Measurements from ENCODE around the gene LRRC25. TPM values are rescaled to one million over a fixed set of nuclear protein-coding genes. Genes with fewer than 3 reads are reported as not detected.

The LRRC25 gene
- total and polyA plus RNA-seq, 10 of the 15 experiments (the other 5 are each of a cell fraction or from before 2014, with no cell fraction given), result 0.38 to 2.9 (median 1.2) TPM

GRCh38 chr19:18419195-18419698 is 21.8 kb upstream of the LRRC25 start, which contains the start of gene SSBP4 (continued):
- TF ChIP-seq SMAD5 (IDR thresholded peaks at IDR 0.05; ENCODE audit: low read depth) (no peak), NR2C1 (IDR thresholded peaks at IDR 0.05) (0 out of 2 replicates have a peak, but pooled peaks have one; percentile 20), PML (IDR thresholded peaks at IDR 0.05; ENCODE audit: low read length) (no peak), ZNF217 (IDR thresholded peaks at IDR 0.05) (0 out of 2 replicates have a peak, but pooled peaks have one; percentile 59), E2F4 (IDR thresholded peaks at IDR 0.05; ENCODE audit: low read depth, low read length) (no peak), POLR2A (IDR thresholded peaks at IDR 0.05; ENCODE audit: low read depth, low read length) (no peak), STAT3 (IDR thresholded peaks at IDR 0.05; ENCODE audit: low read depth, low read length) (no peak), PKNOX1 (IDR thresholded peaks at IDR 0.05) (no peak), HDGF (IDR thresholded peaks at IDR 0.05) (no peak), PAX8 (IDR thresholded peaks at IDR 0.05) (no peak), MXI1 (IDR thresholded peaks at IDR 0.05; ENCODE audit: low read depth, low read length) (peak; percentile 85), ZBTB4 (CRISPR knock-in tag; IDR thresholded peaks at IDR 0.05) (no peak), SIN3A (IDR thresholded peaks at IDR 0.05; ENCODE audit: low read depth, low read length) (peak; percentile 68), TARDBP (IDR thresholded peaks at IDR 0.05; ENCODE audit: borderline replicate concordance) (no peak), CBX3 (IDR thresholded peaks at IDR 0.05; ENCODE audit: borderline replicate concordance, low read depth) (no peak), SMARCA5 (IDR thresholded peaks at IDR 0.05) (peak; percentile 79; the same call in 1 of the 2 replicates), ZBED1 (IDR thresholded peaks at IDR 0.05; ENCODE audit: borderline replicate concordance) (no peak), MEF2A (IDR thresholded peaks at IDR 0.05; ENCODE audit: insufficient read depth, low read depth, low read length) (no peak), RAD51 (IDR thresholded peaks at IDR 0.05) (no peak), ATF3 (IDR thresholded peaks at IDR 0.05; ENCODE audit: borderline replicate concordance, extremely low read depth, low read depth, low read length) (no peak), USF1 (IDR thresholded peaks at IDR 0.05; ENCODE audit: borderline replicate concordance, extremely low read length, insufficient read depth, low read depth, low read length) (no peak), IKZF2 (IDR thresholded peaks at IDR 0.05) (no peak), IRF3 (IDR thresholded peaks at IDR 0.05) (no peak), ZNF207 (IDR thresholded peaks at IDR 0.05; ENCODE audit: borderline replicate concordance) (0 out of 2 replicates have a peak, but pooled peaks have one; percentile 53)
- TF ChIP-seq, protein P1, sequence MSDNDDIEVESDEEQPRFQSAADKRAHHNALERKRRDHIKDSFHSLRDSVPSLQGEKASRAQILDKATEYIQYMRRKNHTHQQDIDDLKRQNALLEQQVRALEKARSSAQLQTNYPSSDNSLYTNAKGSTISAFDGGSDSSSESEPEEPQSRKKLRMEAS (IDR thresholded peaks at IDR 0.05; ENCODE audit: low read depth, low read length), result peak; percentile 50; the same call in 1 of the 2 replicates
